Endothelial cell of umbilical vein (primary cell): ENCODE measurements around the gene CELF1.

Experiments used
- CTCF ChIP-seq, 2 donors: IDR thresholded peaks; 1 replicate in 1 of 2; 2 replicates in 1 of 2; pipeline ENCODE4 v1.5.1; 2011; ENCODE audit warnings: low read length in 2 of 2, mild to moderate bottlenecking in 2 of 2, moderate library complexity in 2 of 2, control low read depth in 1 of 2, inconsistent platforms in 1 of 2, low read depth in 1 of 2; ENCODE audit not compliant: insufficient read depth in 1 of 2; ENCODE audit errors: extremely low read depth in 1 of 2
- EZH2 ChIP-seq: IDR thresholded peaks from 2 replicates; pipeline ENCODE4 v1.6.1; 2012; ENCODE audit warnings: borderline replicate concordance, low read depth, mild to moderate bottlenecking, moderate library complexity, low read length, inconsistent platforms; ENCODE audit not compliant: severe bottlenecking
- MYC ChIP-seq: IDR thresholded peaks from one replicate; pipeline ENCODE4 v1.6.1; 2011; ENCODE audit warnings: mild to moderate bottlenecking, low read depth, low read length
- POLR2A ChIP-seq: IDR thresholded peaks from 2 replicates; pipeline ENCODE4 v1.6.1; 2012; ENCODE audit warnings: low read depth, mild to moderate bottlenecking, control low read depth, low read length

- TF ChIP-seq CTCF (IDR thresholded peaks at IDR 0.05; ENCODE audit: extremely low read depth in 1 of 2, insufficient read depth in 1 of 2, low read depth in 1 of 2, low read length in 2 of 2) (no peak), EZH2 (no peak), POLR2A (no peak), MYC (no peak)
Observed at GRCh38 chr11:47441421-47441820, 111.5 kb downstream of the CELF1 start.
